GM23248 (cell line): ENCODE data around the gene SMARCAL1. TPM values are rescaled to one million over a fixed set of nuclear protein-coding genes. Genes with fewer than 3 reads are reported as not detected.

Experiments used
- DNase-seq: peaks from one replicate; pipeline ENCODE4 v3.0.0-alpha.2; 2015
- H2AFZ ChIP-seq: fragments of 200-600 bp; sonication (generic); 2 replicates; pipeline ENCODE4 v1.6.1; 2016; ENCODE audit warnings: antibody characterized with exemption
- H3F3A ChIP-seq: fragments of 200-600 bp; sonication (generic); 2 replicates; pipeline ENCODE4 v1.6.1; 2016; ENCODE audit warnings: mild to moderate bottlenecking, antibody characterized with exemption, mixed run types; ENCODE audit not compliant: insufficient read depth
- H3K27ac ChIP-seq: fragments of 200-600 bp; sonication (generic); 2 replicates; pipeline ENCODE4 v1.5.1; 2016; ENCODE audit warnings: mild to moderate bottlenecking
- H3K27me3 ChIP-seq: fragments of 200-600 bp; sonication (generic); replicated peaks from 2 replicates; pipeline ENCODE4 v1.6.1; 2016; ENCODE audit warnings: mild to moderate bottlenecking; ENCODE audit not compliant: insufficient read depth
- H3K36me3 ChIP-seq: fragments of 200-600 bp; sonication (generic); 2 replicates; pipeline ENCODE4 v1.6.1; 2016; ENCODE audit warnings: low read depth, mild to moderate bottlenecking
- H3K4me1 ChIP-seq: fragments of 200-600 bp; sonication (generic); 2 replicates; pipeline ENCODE4 v1.6.1; 2016; ENCODE audit warnings: mild to moderate bottlenecking; ENCODE audit not compliant: insufficient read depth
- H3K4me2 ChIP-seq: fragments of 200-600 bp; sonication (generic); one replicate; pipeline ENCODE4 v1.6.1; 2016; ENCODE audit warnings: mild to moderate bottlenecking; ENCODE audit not compliant: unreplicated experiment
- H3K4me3 ChIP-seq: fragments of 200-600 bp; sonication (generic); 2 replicates; pipeline ENCODE4 v1.5.1; 2016; ENCODE audit warnings: mild to moderate bottlenecking
- H3K79me2 ChIP-seq: fragments of 200-600 bp; sonication (generic); 2 replicates; pipeline ENCODE4 v1.6.1; 2016; ENCODE audit warnings: mild to moderate bottlenecking; ENCODE audit not compliant: insufficient read depth
- H3K9ac ChIP-seq: fragments of 200-600 bp; sonication (generic); 2 replicates; pipeline ENCODE4 v1.6.1; 2016; ENCODE audit warnings: mild to moderate bottlenecking
- H3K9me2 ChIP-seq: fragments of 200-600 bp; sonication (generic); 2 replicates; pipeline ENCODE4 v1.6.1; 2016; ENCODE audit warnings: mixed run types, mild to moderate bottlenecking, moderate library complexity; ENCODE audit not compliant: insufficient read depth
- H3K9me3 ChIP-seq: fragments of 200-600 bp; sonication (generic); one replicate; pipeline ENCODE4 v1.6.1; 2017; ENCODE audit warnings: low read depth
- H4K20me1 ChIP-seq: fragments of 200-600 bp; sonication (generic); 2 replicates; pipeline ENCODE4 v1.6.0; 2016; ENCODE audit not compliant: insufficient read depth
- EZH2 ChIP-seq: fragments of 200-600 bp; sonication (generic); IDR thresholded peaks from 2 replicates; pipeline ENCODE4 v1.6.1; 2018; ENCODE audit warnings: antibody characterized with exemption, mild to moderate bottlenecking; ENCODE audit not compliant: insufficient read depth, poor library complexity, severe bottlenecking
- EZH2phosphoT487 ChIP-seq: fragments of 200-600 bp; sonication (generic); IDR thresholded peaks from 2 replicates; pipeline ENCODE4 v1.6.1; 2018; ENCODE audit warnings: antibody characterized with exemption, moderate library complexity, mild to moderate bottlenecking, low read depth; ENCODE audit not compliant: insufficient read depth
- WGBS, 2 experiments: methylation state at CpG; one replicate each; pipeline ENCODE4 v1.1.6; 2015 to 2017; ENCODE audit warnings: low lambda C conversion rate in 2 of 2, low coverage in 1 of 2; ENCODE audit errors: missing lambda C conversion rate in 2 of 2; 5-methylcytosine and 5-hydroxymethylcytosine counted together
- in situ Hi-C: fragments of 300-500 bp; cut with MboI; formaldehyde crosslinking; loops from 2 replicates; pipeline ENCODE4 v1.15.0; 2020
- polyA plus RNA-seq: library from polyadenylated mRNA; unstranded; fragments of >200 nt; fragmentation: Nextera tagmentation; extraction: Ambion mirVana; gene quantifications from 2 replicates; pipeline ENCODE4 v1.2.1, GENCODE V29; 2016
- total RNA-seq: library from RNA; depleted of rRNA; stranded (reverse); fragments of >200 nt; shearing (Covaris generic); gene quantifications from 2 replicates; pipeline ENCODE4 v1.2.3, GENCODE V29; 2014

SMARCAL1 gene
- total and polyA plus RNA-seq, 2 experiments from 2014 or later = 10.9 to 30.5 TPM

GRCh38 chr2:216391401-216391800 is 20.9 kb upstream of the SMARCAL1 start:
- WGBS, 2 experiments = 82 to 90% methylated on average over 6 of the region's 6 CpGs

DNA sequence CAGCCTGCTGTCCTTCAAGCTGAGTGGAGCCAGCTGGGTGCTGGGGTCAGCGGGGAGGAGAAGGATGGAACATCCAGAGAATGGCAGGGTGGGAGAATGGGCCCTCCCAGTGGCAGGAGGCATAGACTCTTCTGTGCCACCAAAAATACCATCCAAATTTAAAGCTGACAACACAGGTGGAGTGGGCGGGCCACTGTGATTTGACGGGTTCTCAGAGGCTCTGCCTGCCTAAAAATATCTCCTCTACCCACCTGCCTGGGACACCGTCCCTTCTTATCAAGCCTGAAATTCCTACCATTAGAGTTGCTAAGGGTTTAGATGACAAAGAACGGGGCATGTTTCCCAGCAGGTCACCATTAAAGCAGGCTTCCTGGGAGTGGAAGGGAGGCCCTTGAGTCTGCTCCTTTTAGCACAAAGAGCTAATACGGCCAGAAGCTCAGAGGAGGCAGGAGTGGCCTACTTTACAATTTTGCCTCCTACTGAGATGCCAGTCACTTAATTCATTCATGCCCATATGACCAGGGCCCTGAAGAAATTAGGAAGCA is 20.2 kb upstream of the SMARCAL1 start:
- H3K9me3 ChIP-seq = no peaks in the 10 kb centered on the region
- no peaks in the 10 kb centered on the region for H3K79me2 ChIP-seq
- WGBS, 2 experiments = 70 to 82% methylated on average over 6 of the region's 6 CpGs
- no peak overlapping the region for H3K4me3 ChIP-seq
- H3F3A ChIP-seq = peaks cover 18% of the 10 kb centered on the region; the same call in 1 of the 2 replicates
- no peak overlapping the region for H3K4me2 ChIP-seq
- H3K4me1 ChIP-seq = peaks cover 7% of the 10 kb centered on the region
- TF ChIP-seq EZH2 (no peak), EZH2phosphoT487 (no peak)
- H2AFZ ChIP-seq = no peak overlapping the region
- DNase-seq = no peak
- H3K9me2 ChIP-seq = no peaks in the 10 kb centered on the region
- in situ Hi-C loops = no loop called here
- H3K36me3 ChIP-seq = no peaks in the 10 kb centered on the region
- H3K9ac ChIP-seq = no peak overlapping the region
- no peaks in the 10 kb centered on the region for H3K27me3 ChIP-seq
- no peaks in the 10 kb centered on the region for H4K20me1 ChIP-seq
- no peak overlapping the region for H3K27ac ChIP-seq

More at GRCh38 chr2:216391401-216391800, 20.9 kb upstream of the SMARCAL1 start:
- Histone ChIP-seq H3K9ac (no peak overlapping the region), H3K4me1 (peaks cover 7% of the 10 kb centered on the region), H3F3A (peaks cover 18% of the 10 kb centered on the region; the same call in 1 of the 2 replicates), H4K20me1 (no peaks in the 10 kb centered on the region), H3K79me2 (no peaks in the 10 kb centered on the region), H2AFZ (no peak overlapping the region), H3K9me2 (no peaks in the 10 kb centered on the region), H3K4me3 (no peak overlapping the region), H3K9me3 (no peaks in the 10 kb centered on the region), H3K27me3 (no peaks in the 10 kb centered on the region), H3K4me2 (no peak overlapping the region), H3K36me3 (no peaks in the 10 kb centered on the region), H3K27ac (no peak overlapping the region)
- no peak for TF ChIP-seq EZH2
- no peak for TF ChIP-seq EZH2phosphoT487
- peak; percentile 17 for DNase-seq
- in situ Hi-C loops = no loop called here

DNA sequence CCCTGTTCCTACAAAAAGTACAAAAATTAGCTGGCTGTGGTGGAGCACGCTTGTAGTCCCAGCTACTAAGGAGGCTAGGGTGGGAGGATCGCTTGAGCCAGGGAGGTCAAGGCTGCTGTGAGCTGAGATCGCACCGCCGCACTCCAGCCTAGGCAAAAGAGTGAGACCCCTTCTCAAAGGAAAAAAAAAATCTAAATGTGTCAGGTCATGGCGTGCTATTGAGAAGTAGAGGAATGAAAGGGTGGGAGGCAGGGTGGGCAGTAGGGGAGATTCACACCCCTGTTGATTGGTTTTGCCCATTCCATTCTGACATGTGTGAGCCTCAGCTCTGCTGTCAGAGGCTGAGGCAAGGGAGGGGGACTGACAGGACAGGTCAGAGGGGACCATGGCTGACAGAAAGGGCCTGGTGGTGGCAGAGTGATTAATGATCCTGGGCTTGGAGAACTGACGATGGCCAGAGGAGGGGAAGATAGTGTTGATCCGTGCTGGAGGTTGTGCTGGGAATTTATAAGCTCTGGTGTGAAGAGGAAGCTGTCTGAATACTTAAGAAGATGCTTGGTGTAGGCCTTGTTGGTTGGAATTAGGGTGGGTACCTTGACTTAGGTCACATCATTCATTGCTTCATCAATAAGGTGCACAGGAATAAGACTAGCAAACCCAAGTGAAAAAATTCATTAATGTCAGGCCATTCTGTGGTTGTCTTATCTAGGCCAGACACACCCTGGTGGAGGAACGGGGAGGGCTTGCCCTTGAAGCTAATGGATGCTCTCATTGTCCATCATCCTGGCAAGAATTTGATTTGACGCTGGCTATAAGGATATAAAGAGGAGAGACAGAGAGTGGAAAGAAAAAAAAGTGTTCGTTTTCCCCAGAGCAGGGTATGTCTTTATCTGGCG is 19.1 kb upstream of the SMARCAL1 start:
- in situ Hi-C loops = no loop called here
- no peaks in the 10 kb centered on the region for H3K27me3 ChIP-seq
- no peak overlapping the region for H3K4me3 ChIP-seq
- no peaks in the 10 kb centered on the region for H3K9me2 ChIP-seq
- H3F3A ChIP-seq = peaks cover 18% of the 10 kb centered on the region; the same call in 1 of the 2 replicates
- no peak for DNase-seq
- no peak overlapping the region for H2AFZ ChIP-seq
- H3K4me1 ChIP-seq = peaks cover 7% of the 10 kb centered on the region
- H3K36me3 ChIP-seq = no peaks in the 10 kb centered on the region
- H3K79me2 ChIP-seq = no peaks in the 10 kb centered on the region
- 73 to 75% methylated on average over 12 of the region's 12 CpGs for WGBS, 2 experiments
- H3K9ac ChIP-seq = no peak overlapping the region
- H3K9me3 ChIP-seq = no peaks in the 10 kb centered on the region
- H4K20me1 ChIP-seq = no peaks in the 10 kb centered on the region
- no peak for TF ChIP-seq EZH2phosphoT487
- H3K4me2 ChIP-seq = no peak overlapping the region
- no peak overlapping the region for H3K27ac ChIP-seq

DNA sequence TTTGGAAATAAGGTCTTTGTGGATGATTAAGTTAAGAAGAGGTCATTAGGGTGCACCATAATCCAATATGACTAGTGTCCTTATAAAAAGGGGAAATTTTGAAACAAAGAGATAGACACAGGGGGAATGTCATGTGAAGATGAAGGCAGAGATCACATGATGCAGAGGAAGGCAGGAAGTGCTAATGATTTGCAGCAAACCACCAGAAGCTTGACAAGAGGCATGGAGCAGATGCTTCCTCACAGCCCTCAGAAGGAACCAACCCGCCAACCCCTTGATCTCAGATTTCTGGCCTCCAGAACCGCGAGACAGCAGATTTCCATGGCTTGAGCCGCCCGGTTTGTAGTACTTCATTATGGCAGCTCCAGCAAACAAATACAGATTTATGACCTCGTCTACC is 17.4 kb upstream of the SMARCAL1 start:
- Histone ChIP-seq H3K79me2 (no peaks in the 10 kb centered on the region), H3K9me3 (no peaks in the 10 kb centered on the region), H3K27ac (no peak overlapping the region), H4K20me1 (no peaks in the 10 kb centered on the region), H3K4me3 (no peak overlapping the region), H3K4me2 (no peak overlapping the region), H3K4me1 (no peaks in the 10 kb centered on the region), H3K36me3 (no peaks in the 10 kb centered on the region), H3K27me3 (no peaks in the 10 kb centered on the region), H2AFZ (no peak overlapping the region), H3K9ac (no peak overlapping the region), H3F3A (peaks cover 7% of the 10 kb centered on the region; the same call in 1 of the 2 replicates), H3K9me2 (no peaks in the 10 kb centered on the region)
- in situ Hi-C loops = no loop called here
- 29 to 33% methylated on average over 6 of the region's 6 CpGs for WGBS, 2 experiments
- TF ChIP-seq EZH2 = no peak
- TF ChIP-seq EZH2phosphoT487 = no peak
- no peak for DNase-seq
